Testis (tissue), 2 donors: ENCODE results near the gene PHACTR3.

ENCODE experiments used
- POLR2A ChIP-seq: fragments of 450-650 bp; IDR thresholded peaks from one replicate; pipeline ENCODE4 v1.6.1; 2017; ENCODE audit warnings: antibody characterized with exemption, mild to moderate bottlenecking, moderate library complexity
- TF ChIP-seq, protein P1 (sequence below), 3 experiments: fragments of 450-650 bp in 2 of 3; fragments of 200-600 bp in 1 of 3; sonication (generic) in 1 of 3; IDR thresholded peaks; one replicate each; pipeline ENCODE4 v1.5.1; 2016 to 2019; ENCODE audit warnings: antibody characterized with exemption in 3 of 3, mild to moderate bottlenecking in 2 of 3, moderate library complexity in 1 of 3

GRCh38 chr20:59835057-59835447 is 230.7 kb downstream of the PHACTR3 start:
- TF ChIP-seq, protein P1, sequence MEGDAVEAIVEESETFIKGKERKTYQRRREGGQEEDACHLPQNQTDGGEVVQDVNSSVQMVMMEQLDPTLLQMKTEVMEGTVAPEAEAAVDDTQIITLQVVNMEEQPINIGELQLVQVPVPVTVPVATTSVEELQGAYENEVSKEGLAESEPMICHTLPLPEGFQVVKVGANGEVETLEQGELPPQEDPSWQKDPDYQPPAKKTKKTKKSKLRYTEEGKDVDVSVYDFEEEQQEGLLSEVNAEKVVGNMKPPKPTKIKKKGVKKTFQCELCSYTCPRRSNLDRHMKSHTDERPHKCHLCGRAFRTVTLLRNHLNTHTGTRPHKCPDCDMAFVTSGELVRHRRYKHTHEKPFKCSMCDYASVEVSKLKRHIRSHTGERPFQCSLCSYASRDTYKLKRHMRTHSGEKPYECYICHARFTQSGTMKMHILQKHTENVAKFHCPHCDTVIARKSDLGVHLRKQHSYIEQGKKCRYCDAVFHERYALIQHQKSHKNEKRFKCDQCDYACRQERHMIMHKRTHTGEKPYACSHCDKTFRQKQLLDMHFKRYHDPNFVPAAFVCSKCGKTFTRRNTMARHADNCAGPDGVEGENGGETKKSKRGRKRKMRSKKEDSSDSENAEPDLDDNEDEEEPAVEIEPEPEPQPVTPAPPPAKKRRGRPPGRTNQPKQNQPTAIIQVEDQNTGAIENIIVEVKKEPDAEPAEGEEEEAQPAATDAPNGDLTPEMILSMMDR (IDR thresholded peaks at IDR 0.05), result no peak
- no peak for TF ChIP-seq POLR2A
